K562 (cell line): ENCODE data around the gene BAD. TPM values are rescaled to one million over a fixed set of nuclear protein-coding genes. Genes with fewer than 3 reads are reported as not detected.

Source experiments
- ATAC-seq: fragments of 200-7000 bp; cut with Tn5 transposase; 3 replicates; pipeline ENCODE4 v1.9.1; 2020; ENCODE audit warnings: moderate library complexity
- BruUV-seq: library from RNA; stranded (reverse); fragments of 400-500 nt; replicated peaks from 2 replicates; lab custom pipeline; 2021; lab: Mats Ljungman, UMichigan
- CTCF ChIA-PET: fragments of 300-600 bp; formaldehyde crosslinking; extraction: SDS; loops from one replicate; lab custom pipeline; 2021; ENCODE audit warnings: low intra/inter-chr PET ratio; lab: Yijun Ruan, JAX
- POLR2A ChIA-PET: fragments of 300-600, 350-650 bp; sonication (Branson Sonifier 250); formaldehyde crosslinking; extraction: SDS; loops from one replicate; lab custom pipeline; 2021; ENCODE audit warnings: antibody characterized with exemption, inconsistent platforms; lab: Yijun Ruan, JAX
- DNase-seq, 4 experiments: peaks; one replicate each; pipeline versions ENCODE4 v3.0.0 to v3.0.0-alpha.2; 2011 to 2018; ENCODE audit warnings: low spot score in 3 of 4, mixed read lengths in 3 of 4; ENCODE audit errors: extremely low read depth in 1 of 4
- FAIRE-seq: peaks from 2 replicates; lab custom pipeline; 2011; peaks lifted over from hg19 to GRCh38; lab: Jason Lieb, UNC
- H2AFZ ChIP-seq: 2 replicates; pipeline ENCODE4 v1.6.0; 2011; ENCODE audit warnings: low read depth, low read length, control low read depth, inconsistent platforms
- H3K27ac ChIP-seq: fragments of 200-600 bp; 3 replicates; pipeline ENCODE4 v1.8.0; 2011; ENCODE audit warnings: low read depth, mild to moderate bottlenecking, control low read depth, inconsistent platforms, low read length, moderate library complexity, mixed read lengths; ENCODE audit errors: extremely low read depth
- H3K27me3 ChIP-seq, 2 experiments: fragments of 300-600 bp in 1 of 2; 2 replicates in 1 of 2; 3 replicates in 1 of 2; pipeline versions ENCODE4 v1.6.0 to v1.8.0; 2011; ENCODE audit warnings: inconsistent platforms in 2 of 2, low read length in 2 of 2, mild to moderate bottlenecking in 1 of 2, mixed read lengths in 1 of 2, moderate library complexity in 1 of 2; ENCODE audit not compliant: control insufficient read depth in 2 of 2, insufficient read depth in 2 of 2
- H3K36me3 ChIP-seq: fragments of 300-600 bp; 3 replicates; pipeline ENCODE4 v1.8.0; 2011; ENCODE audit warnings: mild to moderate bottlenecking, low read length, inconsistent platforms; ENCODE audit not compliant: control insufficient read depth, insufficient read depth
- H3K4me1 ChIP-seq, 2 experiments: fragments of 200-600 bp in 1 of 2; replicated peaks in 1 of 2; 2 replicates in 1 of 2; 3 replicates in 1 of 2; pipeline versions ENCODE4 v1.5.1 to v1.8.0; 2011; ENCODE audit warnings: inconsistent platforms in 2 of 2, low read length in 2 of 2, mild to moderate bottlenecking in 1 of 2, mixed read lengths in 1 of 2, moderate library complexity in 1 of 2; ENCODE audit not compliant: control insufficient read depth in 2 of 2, insufficient read depth in 2 of 2
- H3K4me2 ChIP-seq: 2 replicates; pipeline ENCODE4 v1.6.1; 2011; ENCODE audit warnings: low read length, control low read depth, inconsistent platforms, mixed read lengths; ENCODE audit not compliant: insufficient read depth
- H3K4me3 ChIP-seq: fragments of 200-600 bp; sonication (generic), shearing (Covaris generic); 2 replicates; pipeline ENCODE4 v1.5.1; 2016; ENCODE audit warnings: control low read depth, inconsistent platforms
- H3K79me2 ChIP-seq: fragments of 200-600 bp; 3 replicates; pipeline ENCODE4 v1.8.0; 2011; ENCODE audit warnings: low read length, inconsistent platforms; ENCODE audit not compliant: control insufficient read depth, insufficient read depth
- H3K9ac ChIP-seq, 2 experiments: 2 replicates each; pipeline versions ENCODE4 v1.6.0 to v1.6.1; 2011; ENCODE audit warnings: low read depth in 2 of 2, low read length in 2 of 2, control low read depth in 1 of 2, inconsistent platforms in 1 of 2, mild to moderate bottlenecking in 1 of 2, mixed read lengths in 1 of 2; ENCODE audit not compliant: insufficient read depth in 1 of 2
- H3K9me1 ChIP-seq: one replicate; pipeline ENCODE4 v1.6.0; 2011; ENCODE audit warnings: inconsistent platforms, mild to moderate bottlenecking, low read length, moderate library complexity; ENCODE audit not compliant: control insufficient read depth, insufficient read depth
- H3K9me3 ChIP-seq: replicated peaks from 2 replicates; pipeline ENCODE4 v1.5.1; 2011; ENCODE audit warnings: low read depth, low read length, inconsistent platforms; ENCODE audit not compliant: control insufficient read depth, insufficient read depth
- H4K20me1 ChIP-seq: replicated peaks from 2 replicates; pipeline ENCODE4 v1.6.1; 2011; ENCODE audit warnings: low read length, inconsistent platforms, mixed read lengths; ENCODE audit not compliant: control insufficient read depth, insufficient read depth
- ESRRB ChIP-seq: fragments of 250-450 bp; sonication (Bioruptor Pico); IDR thresholded peaks from 2 replicates; pipeline ENCODE4 v1.5.0; 2020; ENCODE audit warnings: mild to moderate bottlenecking, moderate library complexity, borderline replicate concordance
- ETS2 ChIP-seq: IDR thresholded peaks from 2 replicates; pipeline ENCODE4 v1.6.1; 2016; ENCODE audit warnings: borderline replicate concordance, missing genetic modification characterization, mild to moderate bottlenecking, moderate library complexity, missing compliant biosample characterization; ENCODE audit not compliant: poor library complexity, severe bottlenecking
- HDAC3 ChIP-seq: fragments of 450-650 bp; IDR thresholded peaks from 2 replicates; pipeline ENCODE4 v1.6.1; 2018; ENCODE audit warnings: borderline replicate concordance, mild to moderate bottlenecking, moderate library complexity; ENCODE audit not compliant: partially characterized antibody
- PHB ChIP-seq: fragments of 250-450 bp; sonication (Bioruptor Pico); IDR thresholded peaks from 2 replicates; pipeline ENCODE4 v1.5.0; 2021
- RFX1 ChIP-seq: fragments of 450-650 bp; IDR thresholded peaks from 2 replicates; pipeline ENCODE4 v1.6.1; 2016; ENCODE audit warnings: mild to moderate bottlenecking, moderate library complexity
- SMARCB1 ChIP-seq: IDR thresholded peaks from 2 replicates; pipeline ENCODE4 v1.6.1; 2011; ENCODE audit warnings: improper control_type of control experiment, low read depth; ENCODE audit not compliant: insufficient read length
- SMARCC2 ChIP-seq: fragments of 450-650 bp; IDR thresholded peaks from 2 replicates; pipeline ENCODE4 v1.6.1; 2017; ENCODE audit warnings: antibody characterized with exemption, moderate library complexity, mild to moderate bottlenecking, low read depth
- TBP ChIP-seq: optimal IDR thresholded peaks from 2 replicates; pipeline ENCODE3; 2011; ENCODE audit warnings: low read depth, low read length, improper control_type of control experiment
- THRAP3 ChIP-seq: fragments of 450-650 bp; IDR thresholded peaks from 2 replicates; pipeline ENCODE4 v1.6.1; 2016; ENCODE audit warnings: mild to moderate bottlenecking, inconsistent platforms, borderline replicate concordance
- ZKSCAN3 ChIP-seq: fragments of 250-450 bp; sonication (Bioruptor Pico); IDR thresholded peaks from 2 replicates; pipeline ENCODE4 v1.4.0; 2020
- WGBS: fragments of 100-300 bp; shearing (Covaris generic); methylation state at CpG from one replicate; pipeline ENCODE4 v1.1.6; 2016; ENCODE audit warnings: low coverage, mixed read lengths; ENCODE audit not compliant: insufficient coverage; ENCODE audit errors: missing lambda C conversion rate; 5-methylcytosine and 5-hydroxymethylcytosine counted together
- in situ Hi-C: fragments of 300-500 bp; cut with MboI; formaldehyde crosslinking; loops from 4 replicates; pipeline ENCODE4 v1.15.0; 2018; ENCODE audit warnings: inconsistent platforms, mixed read lengths
- intact Hi-C: fragments of 100-400 bp; cut with micrococcal nuclease; formaldehyde crosslinking; loops from 2 replicates; pipeline ENCODE4 v1.14.2; 2022
- polyA plus RNA-seq, 8 experiments: library from polyadenylated mRNA; depleted of rRNA in 4 of 8; stranded (reverse) in 5 of 8; unstranded in 3 of 8; fragments of >200 nt; fragmentation: Nextera tagmentation in 2 of 8; fragmentation: Illumina TruSeq in 1 of 8; extraction: Ambion mirVana in 2 of 8; extraction: Trizol in 1 of 8; gene quantifications; 2 replicates each; pipeline versions ENCODE4 v1.2.1 to v1.2.3, GENCODE V29; 2011 to 2014; ENCODE audit warnings: inconsistent platforms in 1 of 8, missing spikeins in 1 of 8
- total RNA-seq, 7 experiments: library from RNA; depleted of rRNA in 6 of 7; stranded (reverse); fragments of >200 nt in 6 of 7; fragmentation: Illumina TruSeq in 2 of 7; extraction: Trizol in 2 of 7; gene quantifications; 2 replicates each; pipeline versions ENCODE4 v1.2.1 to v1.2.3, GENCODE V29; 2011 to 2021; ENCODE audit warnings: low replicate concordance in 1 of 7
- TF ChIP-seq, protein P1 (sequence below): IDR thresholded peaks from 3 replicates; pipeline ENCODE4 v1.6.1; 2011; ENCODE audit warnings: borderline replicate concordance, mild to moderate bottlenecking; ENCODE audit not compliant: insufficient read length, insufficient read depth
- TF ChIP-seq, protein P2 (sequence below): sonication (generic); formaldehyde crosslinking; IDR thresholded peaks from 2 replicates; pipeline ENCODE4 v1.8.1; 2023; ENCODE audit warnings: mild to moderate bottlenecking, missing genetic modification reagents
- TF ChIP-seq, protein P3 (sequence below): fragments of 450-650 bp; IDR thresholded peaks from 2 replicates; pipeline ENCODE4 v1.6.1; 2016; ENCODE audit warnings: low read depth

BAD gene
- total and polyA plus RNA-seq, 9 of the 15 experiments (the other 6 are each of a cell fraction or from before 2014, with no cell fraction given) = 0.61 to 45.6 (median 11.8) TPM

DNA sequence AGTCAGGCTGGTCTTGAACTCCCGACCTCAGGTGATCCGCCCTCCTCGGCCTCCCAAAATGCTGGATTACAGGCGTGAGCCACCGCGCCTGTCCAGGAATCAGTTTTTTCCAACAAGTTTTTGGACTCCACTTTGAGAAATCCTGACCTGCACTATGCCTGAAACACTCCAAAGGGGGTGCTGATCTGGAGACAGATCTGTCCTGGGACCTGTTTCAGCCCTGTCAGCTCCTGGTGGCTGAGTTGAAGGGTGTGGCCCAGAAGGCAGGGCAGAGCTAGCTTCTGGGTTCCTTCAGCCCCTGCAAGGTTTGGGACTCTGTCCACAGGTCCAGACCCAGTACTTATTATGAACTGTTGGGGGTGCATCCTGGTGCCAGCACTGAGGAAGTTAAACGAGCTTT is 52.9 kb downstream of the BAD start:
- in situ Hi-C loops = no loop called here
- FAIRE-seq = peak; percentile 74
- no peak overlapping the region for H3K4me3 ChIP-seq
- H3K79me2 ChIP-seq = peaks cover 53% of the 10 kb centered on the region
- no peak overlapping the region for H2AFZ ChIP-seq
- no peaks in the 10 kb centered on the region for H4K20me1 ChIP-seq
- intact Hi-C loops = loop anchor here (2.0 kb wide), 2 partner anchors 25 to 47 kb away; partner anchors contain the start of gene FERMT3
- ATAC-seq = peak; percentile 14
- peak overlapping the region; percentile 48 to 71; a peak in 3 of 4 replicates for H3K9ac ChIP-seq
- peak in 2 of 4 experiments; percentile 25 to 69 for DNase-seq
- H3K9me1 ChIP-seq = no peaks in the 10 kb centered on the region
- peaks cover 20% of the 10 kb centered on the region; the same call in 2 of the 3 replicates for H3K36me3 ChIP-seq
- H3K9me3 ChIP-seq = no peaks in the 10 kb centered on the region
- H3K4me1 ChIP-seq = peaks cover 37 to 80% of the 10 kb centered on the region in 2 experiments
- peak overlapping the region; percentile 67 for H3K4me2 ChIP-seq
- ChIA-PET POLR2A (interaction anchor here (0.6 to 2.5 kb wide), 5 partner anchors 8 to 1172 kb away, joined by 3 to 11 read pairs (median 3); partner anchors contain the start of genes FERMT3 and FKBP2), CTCF (no interaction called here)
- WGBS = 40% methylated on average over 5 of the region's 7 CpGs
- BruUV-seq = no TSS peak
- H3K27me3 ChIP-seq = no peaks in the 10 kb centered on the region
- peak overlapping the region; percentile 47 for H3K27ac ChIP-seq
- no peak for TF ChIP-seq SMARCB1
- no peak for TF ChIP-seq ETS2 (tag)
- TF ChIP-seq TBP = no peak
- TF ChIP-seq RFX1 = no peak
- TF ChIP-seq, protein P1, sequence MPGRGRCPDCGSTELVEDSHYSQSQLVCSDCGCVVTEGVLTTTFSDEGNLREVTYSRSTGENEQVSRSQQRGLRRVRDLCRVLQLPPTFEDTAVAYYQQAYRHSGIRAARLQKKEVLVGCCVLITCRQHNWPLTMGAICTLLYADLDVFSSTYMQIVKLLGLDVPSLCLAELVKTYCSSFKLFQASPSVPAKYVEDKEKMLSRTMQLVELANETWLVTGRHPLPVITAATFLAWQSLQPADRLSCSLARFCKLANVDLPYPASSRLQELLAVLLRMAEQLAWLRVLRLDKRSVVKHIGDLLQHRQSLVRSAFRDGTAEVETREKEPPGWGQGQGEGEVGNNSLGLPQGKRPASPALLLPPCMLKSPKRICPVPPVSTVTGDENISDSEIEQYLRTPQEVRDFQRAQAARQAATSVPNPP = no peak
- no peak for TF ChIP-seq SMARCC2
- no peak for TF ChIP-seq ESRRB (CRISPR knock-in tag)
- TF ChIP-seq HDAC3 = no peak
- TF ChIP-seq, protein P2, sequence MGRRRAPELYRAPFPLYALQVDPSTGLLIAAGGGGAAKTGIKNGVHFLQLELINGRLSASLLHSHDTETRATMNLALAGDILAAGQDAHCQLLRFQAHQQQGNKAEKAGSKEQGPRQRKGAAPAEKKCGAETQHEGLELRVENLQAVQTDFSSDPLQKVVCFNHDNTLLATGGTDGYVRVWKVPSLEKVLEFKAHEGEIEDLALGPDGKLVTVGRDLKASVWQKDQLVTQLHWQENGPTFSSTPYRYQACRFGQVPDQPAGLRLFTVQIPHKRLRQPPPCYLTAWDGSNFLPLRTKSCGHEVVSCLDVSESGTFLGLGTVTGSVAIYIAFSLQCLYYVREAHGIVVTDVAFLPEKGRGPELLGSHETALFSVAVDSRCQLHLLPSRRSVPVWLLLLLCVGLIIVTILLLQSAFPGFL = no peak
- TF ChIP-seq THRAP3 = no peak
- TF ChIP-seq ZKSCAN3 (CRISPR knock-in tag) = no peak
- TF ChIP-seq, protein P3, sequence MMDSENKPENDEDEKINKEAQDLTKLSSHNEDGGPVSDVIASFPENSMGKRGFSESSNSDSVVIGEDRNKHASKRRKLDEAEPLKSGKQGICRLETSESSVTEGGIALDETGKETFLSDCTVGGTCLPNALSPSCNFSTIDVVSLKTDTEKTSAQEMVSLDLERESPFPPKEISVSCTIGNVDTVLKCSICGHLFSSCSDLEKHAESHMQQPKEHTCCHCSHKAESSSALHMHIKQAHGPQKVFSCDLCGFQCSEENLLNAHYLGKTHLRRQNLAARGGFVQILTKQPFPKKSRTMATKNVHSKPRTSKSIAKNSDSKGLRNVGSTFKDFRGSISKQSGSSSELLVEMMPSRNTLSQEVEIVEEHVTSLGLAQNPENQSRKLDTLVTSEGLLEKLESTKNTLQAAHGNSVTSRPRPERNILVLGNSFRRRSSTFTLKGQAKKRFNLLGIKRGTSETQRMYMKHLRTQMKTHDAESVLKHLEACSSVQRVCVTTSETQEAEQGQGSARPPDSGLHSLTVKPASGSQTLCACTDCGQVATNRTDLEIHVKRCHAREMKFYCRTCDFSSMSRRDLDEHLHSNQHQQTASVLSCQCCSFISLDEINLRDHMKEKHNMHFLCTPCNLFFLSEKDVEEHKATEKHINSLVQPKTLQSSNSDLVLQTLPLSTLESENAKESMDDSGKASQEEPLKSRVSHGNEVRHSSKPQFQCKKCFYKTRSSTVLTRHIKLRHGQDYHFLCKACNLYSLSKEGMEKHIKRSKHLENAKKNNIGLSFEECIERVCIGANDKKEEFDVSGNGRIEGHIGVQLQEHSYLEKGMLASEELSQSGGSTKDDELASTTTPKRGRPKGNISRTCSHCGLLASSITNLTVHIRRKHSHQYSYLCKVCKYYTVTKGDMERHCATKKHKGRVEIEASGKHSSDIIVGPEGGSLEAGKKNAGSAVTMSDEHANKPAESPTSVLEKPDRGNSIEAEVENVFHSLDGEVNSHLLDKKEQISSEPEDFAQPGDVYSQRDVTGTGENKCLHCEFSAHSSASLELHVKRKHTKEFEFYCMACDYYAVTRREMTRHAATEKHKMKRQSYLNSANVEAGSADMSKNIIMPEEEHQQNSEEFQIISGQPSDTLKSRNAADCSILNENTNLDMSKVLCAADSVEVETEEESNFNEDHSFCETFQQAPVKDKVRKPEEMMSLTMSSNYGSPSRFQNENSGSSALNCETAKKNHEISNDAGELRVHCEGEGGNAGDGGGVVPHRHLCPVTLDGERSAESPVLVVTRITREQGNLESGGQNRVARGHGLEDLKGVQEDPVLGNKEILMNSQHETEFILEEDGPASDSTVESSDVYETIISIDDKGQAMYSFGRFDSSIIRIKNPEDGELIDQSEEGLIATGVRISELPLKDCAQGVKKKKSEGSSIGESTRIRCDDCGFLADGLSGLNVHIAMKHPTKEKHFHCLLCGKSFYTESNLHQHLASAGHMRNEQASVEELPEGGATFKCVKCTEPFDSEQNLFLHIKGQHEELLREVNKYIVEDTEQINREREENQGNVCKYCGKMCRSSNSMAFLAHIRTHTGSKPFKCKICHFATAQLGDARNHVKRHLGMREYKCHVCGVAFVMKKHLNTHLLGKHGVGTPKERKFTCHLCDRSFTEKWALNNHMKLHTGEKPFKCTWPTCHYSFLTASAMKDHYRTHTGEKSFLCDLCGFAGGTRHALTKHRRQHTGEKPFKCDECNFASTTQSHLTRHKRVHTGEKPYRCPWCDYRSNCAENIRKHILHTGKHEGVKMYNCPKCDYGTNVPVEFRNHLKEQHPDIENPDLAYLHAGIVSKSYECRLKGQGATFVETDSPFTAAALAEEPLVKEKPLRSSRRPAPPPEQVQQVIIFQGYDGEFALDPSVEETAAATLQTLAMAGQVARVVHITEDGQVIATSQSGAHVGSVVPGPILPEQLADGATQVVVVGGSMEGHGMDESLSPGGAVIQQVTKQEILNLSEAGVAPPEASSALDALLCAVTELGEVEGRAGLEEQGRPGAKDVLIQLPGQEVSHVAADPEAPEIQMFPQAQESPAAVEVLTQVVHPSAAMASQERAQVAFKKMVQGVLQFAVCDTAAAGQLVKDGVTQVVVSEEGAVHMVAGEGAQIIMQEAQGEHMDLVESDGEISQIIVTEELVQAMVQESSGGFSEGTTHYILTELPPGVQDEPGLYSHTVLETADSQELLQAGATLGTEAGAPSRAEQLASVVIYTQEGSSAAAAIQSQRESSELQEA = no peak
- no peak for TF ChIP-seq PHB (CRISPR knock-in tag)
